Activated naive CD4-positive, alpha-beta T cell treated with anti-CD3 and anti-CD28 coated beads, Interleukin-2, amount 50 U/mL, for 72 hours (primary cell): ENCODE data around the gene NOP58. TPM values are rescaled to one million over a fixed set of nuclear protein-coding genes. Genes with fewer than 3 reads are reported as not detected.
A peak's percentile ranks its signal among the peaks of the same experiment; 100 is the strongest.
"Not testable (repeated sequence)": the region's sequence is repeated elsewhere in the genome, so short reads cannot be mapped to it uniquely, and the experiment has no call there.

Experiments used
- ATAC-seq, 2 donors: fragments of 150-1000 bp; cut with Tn5 transposase; 2 replicates each; pipeline ENCODE4 v1.10.0; 2021; ENCODE audit warnings: mild to moderate bottlenecking in 2 of 2, moderate library complexity in 2 of 2
- DNase-seq, 2 donors: peaks; one replicate each; pipeline ENCODE4 v3.0.0; 2021 to 2022; ENCODE audit warnings: low spot score in 2 of 2
- H3K27ac Mint-ChIP-seq, 2 donors: one replicate each; pipeline ENCODE4 v1.8.0; 2022; ENCODE audit warnings: mild to moderate bottlenecking in 2 of 2, mixed read lengths in 2 of 2
- H3K36me3 Mint-ChIP-seq, 2 donors: one replicate each; pipeline ENCODE4 v1.8.0; 2022; ENCODE audit warnings: mixed read lengths in 2 of 2
- H3K9me3 Mint-ChIP-seq, 2 donors: one replicate each; pipeline ENCODE4 v1.8.0; 2022; ENCODE audit warnings: mixed read lengths in 2 of 2
- total RNA-seq, 2 donors: library from RNA; stranded (reverse); gene quantifications; one replicate each; pipeline ENCODE4 v1.2.3, GENCODE V29; 2022

Gene NOP58
- total RNA-seq, 2 donors from 2014 or later: 112 to 165 TPM

DNA sequence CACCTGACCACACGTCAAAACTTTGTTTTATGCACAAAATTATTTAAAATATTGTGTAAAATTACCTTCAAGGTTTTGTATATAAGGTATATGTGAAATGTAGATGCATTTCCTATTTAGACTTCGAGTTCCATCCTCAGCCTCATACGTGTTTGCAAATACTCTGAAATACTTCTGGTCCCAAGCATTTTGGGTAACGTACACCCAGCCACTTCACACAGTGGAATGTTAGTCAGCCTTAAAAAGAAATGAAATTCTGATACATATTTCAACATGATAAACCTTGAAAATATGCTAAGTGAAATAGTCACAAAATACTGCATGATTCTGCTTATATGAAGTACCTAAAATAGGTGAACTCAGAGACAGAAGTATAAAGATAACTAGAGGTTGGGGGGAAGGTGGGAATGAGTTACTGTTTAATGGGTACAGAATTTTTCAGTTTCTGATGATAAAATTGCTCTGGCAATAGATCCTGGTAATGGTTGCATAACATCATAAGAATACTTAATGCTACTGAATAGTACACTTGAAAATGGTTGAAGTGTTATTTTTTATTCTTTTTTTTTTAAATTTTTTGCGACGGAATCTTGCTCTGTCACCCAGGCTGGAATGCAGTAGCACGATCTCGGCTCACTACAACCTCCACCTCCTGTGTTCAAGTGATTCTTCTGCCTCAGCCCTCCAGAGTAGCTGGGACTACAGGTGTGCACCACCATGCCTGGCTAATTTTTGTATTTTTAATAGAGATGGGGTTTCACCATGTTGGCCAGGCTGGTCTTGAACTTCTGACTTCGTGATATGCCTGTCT lies 24.0 kb downstream of the NOP58 start:
- Mint-ChIP-seq H3K27ac (no peak overlapping the region), H3K36me3 (peaks cover 7 to 38% of the 10 kb centered on the region in 2 donors), H3K9me3 (no peaks in the 10 kb centered on the region)
- ATAC-seq (no peak), DNase-seq (no peak)

DNA sequence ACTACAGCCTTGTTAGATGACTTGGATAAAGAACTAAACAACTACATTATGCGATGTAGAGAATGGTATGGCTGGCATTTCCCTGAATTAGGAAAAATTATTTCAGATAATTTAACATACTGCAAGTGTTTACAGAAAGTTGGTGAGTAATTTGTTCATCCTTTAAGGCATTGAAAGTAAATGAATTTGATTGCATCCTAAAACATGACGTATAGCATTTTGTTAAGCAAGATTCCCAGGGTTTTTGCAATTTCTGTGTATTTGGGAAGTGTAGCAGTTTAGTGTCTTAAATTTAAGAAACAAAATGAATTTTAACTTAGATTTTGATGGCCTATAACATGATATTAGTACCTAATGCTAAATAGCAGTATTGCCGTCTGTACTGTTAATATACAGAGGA lies 24.8 kb downstream of the NOP58 start:
- ATAC-seq (no peak), DNase-seq (no peak)
- Mint-ChIP-seq H3K9me3 (no peaks in the 10 kb centered on the region), H3K36me3 (peaks cover 7 to 44% of the 10 kb centered on the region in 2 donors), H3K27ac (no peak overlapping the region)

DNA sequence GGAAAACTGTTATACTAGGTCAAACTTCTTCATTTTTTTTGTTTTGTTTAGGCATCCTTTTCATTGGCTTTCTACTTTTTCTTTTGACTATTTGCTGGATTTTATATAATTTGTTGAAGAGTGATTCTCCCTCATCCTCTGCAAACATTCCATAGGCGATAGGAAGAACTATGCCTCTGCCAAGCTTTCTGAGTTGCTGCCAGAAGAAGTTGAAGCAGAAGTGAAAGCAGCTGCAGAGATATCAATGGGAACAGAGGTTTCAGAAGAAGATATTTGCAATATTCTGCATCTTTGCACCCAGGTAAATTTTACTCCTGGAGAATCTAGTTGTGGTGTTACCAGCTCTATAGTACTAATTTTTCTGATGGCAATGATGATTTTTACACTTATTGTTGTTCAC lies 25.4 kb downstream of the NOP58 start:
- Mint-ChIP-seq H3K36me3 (peaks cover 7 to 44% of the 10 kb centered on the region in 2 donors), H3K9me3 (no peaks in the 10 kb centered on the region), H3K27ac (peak overlapping the region; percentile 24 to 45)
- no peak for ATAC-seq
- DNase-seq: no peak

DNA sequence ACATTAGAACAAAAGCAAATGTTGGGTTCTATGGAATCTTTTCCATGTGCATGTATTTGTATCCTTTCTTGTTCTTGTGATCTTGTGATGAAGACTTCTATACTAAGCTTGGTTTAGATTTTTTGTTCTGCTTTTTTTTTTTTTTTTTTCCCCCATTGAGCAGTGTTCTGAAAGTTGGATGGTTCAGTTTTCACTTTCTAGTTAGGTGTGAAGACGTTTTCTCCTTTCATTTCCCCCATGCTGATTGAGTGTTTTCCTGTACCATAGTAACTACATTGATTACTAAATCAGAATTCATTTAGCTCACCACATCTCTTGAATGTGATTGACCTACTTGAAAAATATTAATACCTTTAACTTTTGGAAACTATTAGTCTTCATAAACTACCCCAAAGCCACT lies 34.1 kb downstream of the NOP58 start:
- Mint-ChIP-seq H3K27ac (peak overlapping the region; percentile 59 to 69), H3K9me3 (no peaks in the 10 kb centered on the region), H3K36me3 (peaks cover 20 to 64% of the 10 kb centered on the region in 2 donors)
- peak; percentile 71 to 88 for ATAC-seq
- no peak for DNase-seq

DNA sequence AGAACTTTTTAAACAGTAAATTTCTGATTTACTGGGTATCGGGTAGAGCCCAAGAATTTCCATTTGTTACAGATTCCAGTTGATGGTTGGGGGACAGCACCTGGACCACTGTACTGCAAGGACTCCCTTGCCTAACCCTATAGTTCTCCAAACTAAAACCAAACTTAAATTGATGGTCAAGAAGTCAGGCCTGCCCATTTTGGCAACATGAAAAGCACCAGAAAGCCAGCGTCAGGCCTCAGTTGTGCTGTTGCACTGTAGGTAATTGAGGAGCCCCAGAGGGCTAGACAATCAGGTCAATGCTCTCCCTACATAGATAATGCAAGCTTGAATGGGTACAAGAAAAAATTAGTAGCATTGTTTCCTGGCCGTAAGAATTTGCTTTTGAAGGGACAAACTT lies 40.5 kb downstream of the NOP58 start:
- Mint-ChIP-seq H3K9me3 (no peaks in the 10 kb centered on the region), H3K36me3 (peaks cover 24 to 43% of the 10 kb centered on the region in 2 donors), H3K27ac (peak overlapping the region in 1 of 2 donors; percentile 60)
- peak in 1 of 2 donors; percentile 5 for ATAC-seq
- no peak for DNase-seq

DNA sequence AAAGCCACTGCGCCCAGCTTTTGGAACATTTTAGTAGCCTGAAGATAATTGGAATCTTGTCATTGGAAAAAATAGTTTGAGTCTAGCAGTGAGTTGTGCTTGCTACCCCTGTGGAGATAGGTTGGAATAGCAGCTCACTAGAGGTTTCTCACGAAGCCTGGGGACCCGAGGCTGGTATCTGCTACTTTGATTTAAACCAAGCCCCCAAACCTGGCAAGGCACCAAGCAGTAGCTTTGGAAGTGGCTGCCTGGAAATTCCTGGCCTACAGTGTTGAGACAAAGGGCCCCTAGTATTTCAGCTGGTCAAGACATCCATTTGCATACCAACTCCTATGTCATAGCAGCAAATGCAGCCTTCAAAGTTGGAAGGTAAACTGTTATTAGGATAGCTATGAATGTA lies 42.1 kb downstream of the NOP58 start:
- ATAC-seq (no peak), DNase-seq (no peak)
- Mint-ChIP-seq H3K27ac (peak overlapping the region in 1 of 2 donors; percentile 62), H3K36me3 (peaks cover 9 to 26% of the 10 kb centered on the region in 2 donors), H3K9me3 (no peaks in the 10 kb centered on the region)

DNA sequence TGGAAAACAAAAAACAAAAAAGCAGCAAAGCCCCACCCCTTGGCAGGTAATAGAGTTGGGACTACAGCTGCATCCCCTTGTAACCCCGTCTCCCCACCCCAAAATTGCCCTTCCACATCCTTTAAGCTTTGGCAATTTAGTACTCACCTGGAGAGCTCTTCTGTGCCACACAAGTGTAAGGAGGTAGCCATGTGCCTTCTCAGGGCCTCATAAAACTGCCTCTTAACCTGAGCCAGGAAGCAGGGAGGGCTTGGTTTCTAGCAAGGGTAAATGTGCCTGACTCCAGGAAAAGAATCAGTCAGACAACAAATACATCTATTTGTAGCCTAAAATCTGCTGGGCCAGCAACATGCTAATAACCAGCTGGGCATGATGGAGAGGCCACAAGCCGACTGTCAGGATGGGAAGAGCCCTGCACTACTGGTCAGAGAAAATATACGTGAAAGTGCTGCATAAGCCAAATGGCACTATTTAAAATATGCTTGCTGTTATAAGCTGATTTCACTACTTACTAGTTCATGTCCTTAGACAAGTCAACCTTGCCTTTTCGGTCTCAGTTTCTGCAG lies 46.3 kb downstream of the NOP58 start:
- peak; percentile 6 to 18 for ATAC-seq
- Mint-ChIP-seq H3K36me3 (no peaks in the 10 kb centered on the region), H3K27ac (peak overlapping the region in 1 of 2 donors; percentile 45), H3K9me3 (no peaks in the 10 kb centered on the region)
- DNase-seq: no peak

DNA sequence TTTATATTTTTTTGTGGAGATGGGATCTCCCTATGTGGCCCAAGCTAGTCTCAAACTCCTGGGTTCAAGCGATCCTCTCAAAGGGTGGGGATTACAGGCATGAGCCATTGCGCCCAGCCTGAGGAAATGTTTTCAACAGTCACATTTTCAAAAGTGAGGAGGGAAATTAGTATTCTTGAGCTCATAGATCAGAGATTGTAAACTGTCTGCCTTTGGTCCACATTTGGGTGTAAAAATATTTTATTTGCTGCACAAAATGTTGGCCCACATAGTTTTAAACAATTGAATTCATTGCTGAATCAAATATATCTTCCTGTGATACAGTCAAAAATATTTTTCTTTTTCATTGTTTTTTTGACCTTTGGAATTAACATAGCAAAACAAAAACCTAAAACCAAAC lies 48.6 kb downstream of the NOP58 start:
- no peaks in the 10 kb centered on the region for H3K36me3 Mint-ChIP-seq
- ATAC-seq (no peak), DNase-seq (no peak)
- no peaks in the 10 kb centered on the region for H3K9me3 Mint-ChIP-seq
- no peak overlapping the region for H3K27ac Mint-ChIP-seq

DNA sequence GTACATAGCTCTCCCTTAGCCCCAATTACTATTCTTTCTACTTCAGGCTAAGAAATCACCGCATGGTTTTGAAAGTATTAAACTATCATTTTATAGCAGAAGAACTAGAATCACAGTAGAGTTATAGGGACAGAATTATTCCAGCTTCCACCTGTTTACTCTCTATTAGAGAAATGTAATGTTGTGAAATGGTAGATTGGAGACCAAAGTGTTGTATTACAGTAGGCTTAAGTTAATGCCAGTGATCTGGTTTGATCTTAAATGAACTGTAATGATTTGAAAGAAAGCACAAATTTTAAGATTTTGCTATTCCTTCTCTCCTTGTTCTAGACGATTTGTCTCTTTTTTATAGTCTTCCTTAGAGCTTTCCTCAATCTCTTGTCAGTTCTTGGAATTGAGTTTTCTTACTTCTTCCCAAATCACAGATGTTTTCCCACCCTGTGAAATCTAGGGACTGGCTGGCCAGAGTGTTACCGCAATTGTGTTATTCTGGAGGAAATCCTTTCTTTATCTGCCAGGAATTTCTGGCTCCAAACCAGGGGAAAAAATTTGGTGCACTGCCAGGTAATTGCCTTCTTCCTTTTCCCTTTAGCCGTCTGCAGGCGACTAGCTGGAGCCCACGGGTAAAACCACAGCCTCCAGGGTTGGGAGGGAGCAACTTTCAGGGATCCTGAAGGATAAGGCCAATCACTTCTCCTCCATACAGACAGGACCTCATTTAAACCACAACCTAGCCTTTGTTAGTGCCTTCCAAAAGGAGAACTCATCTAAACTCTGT lies 51.7 kb downstream of the NOP58 start:
- Mint-ChIP-seq H3K9me3 (no peaks in the 10 kb centered on the region), H3K36me3 (no peaks in the 10 kb centered on the region), H3K27ac (peak overlapping the region in 1 of 2 donors; percentile 57)
- DNase-seq (no peak), ATAC-seq (no peak)

DNA sequence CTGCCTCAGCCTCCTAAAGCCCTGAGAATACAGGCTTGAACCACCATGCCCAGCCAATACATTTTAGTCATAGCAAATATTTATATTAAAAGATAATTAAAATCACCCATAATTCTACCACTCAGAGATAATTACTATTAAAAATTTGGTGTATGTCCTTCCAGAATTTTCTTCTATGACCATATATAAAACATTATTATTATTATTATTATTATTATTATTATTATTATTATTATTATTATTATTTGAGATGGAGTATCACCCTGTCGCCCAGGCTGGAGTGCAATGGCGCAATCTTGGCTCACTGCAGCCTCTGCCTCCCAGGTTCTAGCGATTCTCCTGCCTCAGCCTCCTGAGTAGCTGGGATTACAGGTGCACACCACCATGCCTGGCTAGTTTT lies 54.8 kb downstream of the NOP58 start:
- not testable (repeated sequence) for H3K9me3 Mint-ChIP-seq, ATAC-seq, H3K36me3 Mint-ChIP-seq, H3K27ac Mint-ChIP-seq, DNase-seq

DNA sequence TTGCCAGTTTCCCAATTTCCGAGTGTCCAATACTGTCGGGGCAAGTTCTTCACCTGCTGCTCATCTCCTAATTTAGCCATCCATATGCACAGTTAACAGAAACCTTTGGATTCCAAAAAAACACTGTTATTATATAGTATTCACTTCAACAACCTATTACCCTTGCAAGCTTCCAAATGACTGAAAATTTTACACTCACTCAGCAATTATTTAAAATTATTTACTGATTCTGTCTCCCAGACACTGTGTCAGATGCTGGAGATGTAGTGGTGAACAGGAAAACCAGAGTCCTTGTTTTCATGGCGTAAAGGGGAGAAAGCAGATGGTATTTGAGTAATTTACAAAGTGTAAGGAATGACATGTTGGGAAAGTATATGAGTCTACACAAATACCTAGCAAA lies 56.9 kb downstream of the NOP58 start:
- H3K36me3 Mint-ChIP-seq: peaks cover 0 to 5% of the 10 kb centered on the region in 2 donors
- no peak for ATAC-seq

DNA sequence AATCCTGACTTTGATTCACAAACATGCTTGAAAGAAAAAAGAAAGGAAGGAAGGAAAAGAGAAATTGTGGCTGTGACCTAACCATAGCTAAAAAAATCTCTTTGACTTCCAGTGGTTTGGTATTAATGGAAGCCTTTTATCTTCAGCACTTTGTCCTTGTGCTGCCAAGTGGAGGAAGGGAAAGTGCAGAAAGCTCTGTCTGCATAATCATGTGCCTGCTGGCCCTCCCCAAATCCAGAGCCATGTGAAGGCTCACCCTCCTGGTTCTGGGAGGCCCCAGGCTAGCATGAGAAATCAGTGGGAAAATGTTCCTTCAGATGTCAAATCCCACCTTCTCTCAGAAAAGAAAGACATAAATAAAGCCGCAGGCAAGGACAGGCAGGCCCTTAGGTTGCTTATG lies 62.3 kb downstream of the NOP58 start:
- DNase-seq (no peak), ATAC-seq (no peak)
- H3K36me3 Mint-ChIP-seq: peaks cover 0 to 5% of the 10 kb centered on the region in 2 donors
- no peaks in the 10 kb centered on the region for H3K9me3 Mint-ChIP-seq
- no peak overlapping the region for H3K27ac Mint-ChIP-seq

More for the DNA sequence above, 56.9 kb downstream of the NOP58 start:
- H3K27ac Mint-ChIP-seq: peak overlapping the region in 1 of 2 donors; percentile 56
- no peaks in the 10 kb centered on the region for H3K9me3 Mint-ChIP-seq
- DNase-seq: no peak

DNA sequence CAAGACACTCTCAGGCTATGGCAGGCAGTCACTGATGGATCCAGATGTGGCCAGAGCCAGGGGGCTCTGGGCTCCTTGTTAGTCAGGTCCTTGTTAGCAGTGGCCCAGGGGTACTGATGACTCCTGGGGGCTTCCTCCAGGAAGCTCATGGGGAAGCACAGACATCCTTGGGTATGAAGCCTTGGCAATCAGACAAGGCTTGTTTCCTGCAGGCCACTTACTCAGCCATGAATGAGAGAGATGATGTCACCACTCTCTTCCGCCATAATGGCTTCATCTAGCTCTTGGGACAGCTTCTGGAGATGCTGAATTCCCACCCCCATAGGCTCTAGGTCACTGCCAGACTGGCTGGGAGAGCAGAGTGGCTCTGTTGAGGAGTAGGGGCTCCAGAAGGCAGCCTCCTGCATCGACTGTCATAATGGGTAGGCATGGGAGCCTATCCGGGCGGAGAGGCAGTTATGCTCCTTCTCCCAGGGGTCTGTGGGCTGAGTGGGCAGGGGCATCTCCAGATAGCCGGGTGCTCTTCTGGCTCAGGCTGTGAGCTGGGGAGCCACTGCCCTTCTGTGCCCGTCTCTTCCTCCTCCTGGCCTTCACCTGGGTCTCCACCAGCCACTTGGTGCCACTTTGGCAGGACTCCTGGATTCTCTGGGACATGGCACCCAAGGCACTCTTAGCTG lies 70.4 kb downstream of the NOP58 start:
- Mint-ChIP-seq H3K27ac (no peak overlapping the region), H3K9me3 (no peaks in the 10 kb centered on the region), H3K36me3 (no peaks in the 10 kb centered on the region)
- ATAC-seq (no peak), DNase-seq (no peak)

DNA sequence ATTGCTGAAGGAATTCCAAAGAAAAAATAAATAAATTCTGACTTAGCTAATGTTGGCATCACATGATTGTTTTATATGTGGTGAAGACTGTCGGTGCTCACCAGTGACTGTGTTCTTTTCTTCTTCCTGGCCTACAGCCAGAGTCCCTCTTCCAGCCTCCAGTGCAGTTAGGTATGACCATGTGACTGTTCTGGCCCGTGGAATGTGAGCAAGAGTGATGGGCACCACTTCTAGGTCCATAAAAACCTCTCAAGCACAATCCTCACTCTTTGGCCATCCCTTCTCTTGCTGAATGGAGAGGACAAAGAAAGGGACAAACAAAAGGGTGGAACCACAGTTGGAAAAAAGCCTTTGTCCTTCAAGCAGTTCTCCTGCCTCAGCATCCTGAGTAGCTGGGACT lies 71.6 kb downstream of the NOP58 start:
- H3K27ac Mint-ChIP-seq: no peak overlapping the region
- DNase-seq (no peak), ATAC-seq (no peak)
- H3K9me3 Mint-ChIP-seq: no peaks in the 10 kb centered on the region
- no peaks in the 10 kb centered on the region for H3K36me3 Mint-ChIP-seq

DNA sequence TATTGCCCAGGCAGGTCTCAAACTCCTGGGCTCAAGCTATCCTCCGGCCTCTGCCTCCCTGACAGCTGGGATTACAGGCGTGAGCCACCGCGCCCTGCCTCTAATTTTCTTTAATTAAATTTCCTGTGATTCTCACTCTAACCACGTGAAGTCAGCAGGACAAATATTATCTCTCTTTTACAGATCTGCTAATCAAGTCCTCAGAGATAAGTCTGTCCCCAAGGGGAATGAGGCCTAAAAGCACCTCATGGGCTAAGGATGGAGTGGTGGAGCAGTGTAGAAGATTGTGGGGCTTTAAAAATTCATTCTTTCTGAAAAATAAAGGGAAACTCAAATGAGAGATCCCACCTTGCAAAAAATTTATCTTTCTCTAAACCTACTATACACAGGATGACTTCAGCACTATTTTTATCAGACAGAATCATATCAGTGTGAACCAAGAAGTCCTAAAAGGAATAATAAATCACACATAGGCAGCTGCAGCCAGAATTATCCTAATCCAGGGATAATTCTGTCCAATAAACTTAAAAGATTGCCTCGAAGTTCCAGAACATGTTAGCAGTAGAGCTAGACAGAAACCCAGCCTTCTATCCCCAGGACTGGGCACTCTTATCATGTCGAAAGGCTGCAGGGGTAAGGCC lies 72.3 kb downstream of the NOP58 start:
- H3K27ac Mint-ChIP-seq: peak overlapping the region in 1 of 2 donors; percentile 68
- DNase-seq (no peak), ATAC-seq (no peak)
- no peaks in the 10 kb centered on the region for H3K36me3 Mint-ChIP-seq
- no peaks in the 10 kb centered on the region for H3K9me3 Mint-ChIP-seq

DNA sequence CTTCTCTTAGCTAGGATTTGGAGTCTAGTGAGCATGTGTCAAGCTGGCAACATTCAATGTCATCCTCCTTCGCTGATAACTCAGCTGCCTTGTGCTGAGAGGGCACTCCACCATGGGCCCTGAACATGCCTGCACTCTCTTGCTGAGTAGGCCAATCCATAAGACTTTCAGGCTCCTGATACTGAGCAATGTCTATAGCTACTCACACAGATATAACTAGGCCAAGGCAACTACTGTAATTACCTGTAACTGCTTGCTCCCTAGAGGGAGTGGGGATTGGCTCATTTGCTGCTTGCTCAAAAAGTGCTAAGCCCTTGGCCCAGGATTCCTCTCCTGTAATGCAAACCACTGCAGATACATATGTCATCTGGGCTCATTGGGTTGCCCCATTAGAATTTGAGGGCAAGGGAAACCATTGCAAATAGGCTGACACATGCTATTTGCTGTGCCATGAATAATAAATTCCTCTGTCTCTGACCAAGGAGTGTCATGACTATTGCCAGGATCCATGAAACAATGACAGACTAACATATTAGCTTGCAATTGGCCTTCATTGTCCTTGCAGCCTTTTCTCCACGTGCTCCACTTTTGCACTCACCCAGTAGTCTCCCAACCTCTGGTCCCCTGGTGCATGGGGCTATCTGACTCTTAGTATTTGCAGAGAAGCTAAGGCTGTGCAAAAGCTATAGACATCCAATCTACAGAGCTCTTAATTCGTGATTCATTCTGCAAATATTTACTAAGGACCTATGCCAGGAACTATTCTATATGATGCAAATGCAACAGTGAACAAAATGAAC lies 73.7 kb downstream of the NOP58 start:
- DNase-seq (no peak), ATAC-seq (peak in 1 of 2 donors; percentile 24)

More for the DNA sequence above, 73.7 kb downstream of the NOP58 start:
- H3K9me3 Mint-ChIP-seq: no peaks in the 10 kb centered on the region
- H3K27ac Mint-ChIP-seq: peak overlapping the region in 1 of 2 donors; percentile 61
- no peaks in the 10 kb centered on the region for H3K36me3 Mint-ChIP-seq
